Hematopoietic multipotent progenitor cell treated with erythropoietin and hydrocortisone succinate and interleukin-3 and kit ligand, for 4 days (in vitro differentiated cells): ENCODE data around the gene SLC35B3.
A peak's percentile ranks its signal among the peaks of the same experiment; 100 is the strongest.
"Not testable (repeated sequence)": the region's sequence is repeated elsewhere in the genome, so short reads cannot be mapped to it uniquely, and the experiment has no call there.

Source experiments
- DNase-seq: peaks from one replicate; pipeline ENCODE4 v3.0.0-alpha.2; 2015

SLC35B3 gene

DNA sequence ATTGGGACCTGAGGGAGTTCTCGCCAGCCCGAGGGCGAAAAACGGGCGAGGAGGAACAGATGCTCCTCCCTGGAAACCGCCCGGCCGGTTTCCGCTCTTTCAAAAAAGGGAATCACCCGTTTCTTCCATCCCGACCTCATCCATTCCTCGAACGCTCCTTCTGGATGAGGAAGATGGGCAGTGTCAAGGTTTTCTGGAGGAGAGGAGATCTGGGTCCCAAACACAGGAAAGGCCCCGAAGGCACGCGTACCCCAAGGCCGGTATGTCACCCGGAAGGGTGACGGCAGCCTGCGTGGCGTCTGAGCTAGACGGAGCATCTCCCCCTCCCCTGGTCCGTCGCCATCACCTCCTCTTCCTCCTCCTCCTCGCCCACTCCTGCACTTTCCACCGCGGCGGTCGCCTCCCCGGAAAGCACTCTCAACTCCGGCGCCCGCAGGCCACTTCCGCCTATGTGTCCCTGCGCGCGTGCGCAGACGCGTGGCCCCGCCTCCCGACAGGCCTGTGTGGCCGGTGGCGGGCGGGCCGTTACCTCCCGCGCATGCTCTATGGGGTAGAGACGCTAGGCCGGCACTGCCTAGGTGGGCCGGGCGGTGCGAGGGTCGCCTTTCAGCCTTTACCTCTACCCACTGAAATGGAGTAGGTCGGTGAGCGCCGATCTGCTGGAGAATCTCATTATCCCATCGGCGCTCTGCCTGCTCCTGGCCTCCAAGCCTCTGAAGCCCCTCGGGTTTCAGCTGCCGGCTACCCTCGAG lies at the start of gene SLC35B3:
Gene SLC35B3, minus strand, starts transcription at position 453 of the 752 bp plus-strand sequence.
- peak; percentile 97 for DNase-seq

DNA sequence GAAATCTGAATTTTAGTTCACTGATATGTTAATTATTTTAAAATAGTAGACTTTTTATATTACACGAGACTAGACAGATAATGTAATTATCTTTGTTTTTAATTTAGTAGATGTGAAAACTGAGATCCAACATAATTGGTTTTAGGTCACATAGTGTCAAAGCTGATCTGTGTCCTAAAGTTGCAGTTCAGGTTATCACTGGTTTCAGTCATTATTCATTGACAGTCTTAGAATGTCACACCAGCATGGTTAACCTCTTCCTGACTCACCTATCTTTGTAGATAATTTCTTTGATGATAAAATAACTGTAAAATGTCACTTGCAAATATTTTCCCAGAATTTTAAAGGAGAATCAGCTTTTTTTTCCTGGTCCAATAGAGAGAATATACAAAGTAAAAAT lies 48.3 kb upstream of the SLC35B3 start:
- DNase-seq = no peak

DNA sequence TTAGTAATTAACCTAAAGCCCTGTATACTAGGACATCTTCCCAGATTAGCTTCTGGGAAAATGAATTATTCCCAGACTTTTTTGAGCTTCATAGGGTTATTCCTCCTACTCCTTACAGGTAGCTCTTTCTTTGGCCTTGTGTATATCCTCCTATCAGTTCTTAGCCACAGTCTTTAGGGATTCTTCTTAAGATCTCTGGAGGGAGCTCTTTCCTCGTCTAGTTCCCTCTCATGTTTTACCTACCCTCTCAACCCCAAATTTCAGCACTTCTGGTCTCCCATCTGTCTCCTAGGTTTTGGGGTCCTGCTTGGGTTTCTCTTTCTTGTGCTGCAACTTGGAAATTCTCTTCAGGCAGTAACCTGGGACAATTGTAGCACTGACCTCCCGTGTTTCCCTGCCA lies 46.4 kb upstream of the SLC35B3 start:
- peak; percentile 31 for DNase-seq

DNA sequence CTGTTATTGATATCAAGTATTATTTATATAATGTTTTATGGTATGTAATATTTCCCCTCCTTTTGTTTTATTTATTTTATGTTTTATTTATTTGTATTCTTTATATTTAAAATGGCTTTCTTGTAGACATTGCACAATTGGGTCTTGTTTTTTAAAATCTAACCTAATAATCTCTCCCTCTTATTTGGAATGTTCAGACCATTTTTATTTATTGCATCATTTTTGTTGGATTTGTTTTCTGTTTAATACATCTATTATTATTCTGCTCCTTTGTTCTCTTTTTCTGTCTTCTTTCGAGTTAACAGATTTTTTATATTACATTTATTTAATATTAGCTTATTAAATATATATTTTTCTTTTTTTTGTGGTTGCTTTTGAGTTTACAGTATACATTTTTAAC lies 43.1 kb upstream of the SLC35B3 start:
- no peak for DNase-seq

DNA sequence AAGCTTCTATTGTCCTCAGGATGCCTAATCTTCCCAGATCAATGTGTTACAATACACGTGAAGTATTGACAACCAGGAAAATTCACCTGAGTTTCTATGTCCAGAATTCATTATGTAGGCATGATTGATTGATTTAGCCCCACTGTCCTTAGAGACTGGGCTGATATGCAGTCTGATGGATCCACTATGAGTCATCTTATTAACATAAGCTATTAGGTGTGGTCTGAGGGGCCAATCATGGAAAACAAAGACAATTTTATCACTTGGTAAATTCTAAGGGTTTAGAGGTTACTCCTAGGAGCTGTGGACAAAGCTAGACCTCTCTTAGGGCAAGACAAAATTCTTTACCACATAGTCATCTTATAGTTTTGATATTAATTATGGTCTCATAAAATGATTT lies 41.3 kb upstream of the SLC35B3 start:
- no peak for DNase-seq

DNA sequence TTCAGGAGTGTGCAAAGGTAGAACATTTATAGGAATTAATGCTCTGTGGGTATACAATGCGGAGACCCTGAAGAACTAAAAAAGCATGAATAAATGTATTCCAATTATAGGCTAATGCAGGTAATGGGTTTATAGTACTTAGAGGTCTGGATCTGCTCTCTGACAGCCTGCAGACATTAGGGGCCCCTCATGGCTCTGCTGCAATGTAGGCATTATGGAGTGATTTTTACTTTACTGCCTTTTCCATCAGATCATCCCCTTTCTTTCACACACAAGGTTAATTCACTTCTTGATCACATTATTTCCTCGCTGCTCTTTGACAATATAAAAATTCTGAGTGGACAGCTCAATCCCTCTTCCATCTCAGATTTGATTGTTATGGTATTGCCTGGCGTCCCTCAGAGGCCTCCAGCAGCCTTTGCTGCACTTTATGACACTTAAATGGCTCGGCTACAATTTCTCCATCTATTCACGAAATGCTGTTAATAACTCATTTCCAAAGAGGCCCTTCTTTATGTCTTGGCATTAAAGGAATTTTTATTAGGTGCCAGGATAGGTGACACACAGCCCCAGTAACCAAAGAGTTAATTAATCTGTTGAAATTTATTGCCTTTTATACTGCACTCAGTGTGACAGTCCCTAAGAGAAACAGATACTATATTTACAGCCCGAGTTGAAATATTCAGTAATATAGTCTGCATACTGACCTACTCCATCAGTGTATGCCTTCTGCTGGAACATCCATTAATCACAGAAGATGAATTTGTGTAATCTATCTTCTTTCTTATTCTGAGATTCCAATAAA lies 33.4 kb upstream of the SLC35B3 start:
- no peak for DNase-seq

DNA sequence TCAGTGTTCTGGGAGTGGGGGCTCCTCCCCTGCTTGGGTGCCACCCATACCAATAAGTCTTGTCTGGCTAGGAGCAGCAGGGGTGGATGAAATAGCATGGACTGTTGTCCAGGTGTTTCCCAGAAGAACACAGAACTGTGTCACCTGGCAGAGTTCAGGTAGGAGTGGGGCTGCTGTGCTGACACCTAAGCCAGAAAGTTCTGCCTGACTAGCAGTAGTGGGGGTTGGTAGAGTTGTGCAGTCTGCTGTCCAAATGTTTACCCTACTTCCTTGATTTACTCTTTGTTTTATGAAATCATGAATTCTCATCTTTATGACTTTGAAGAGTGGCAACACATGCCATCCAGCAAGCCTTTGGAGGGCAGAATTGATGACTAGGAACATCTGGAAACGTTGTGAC lies 27.3 kb upstream of the SLC35B3 start:
- no peak for DNase-seq

DNA sequence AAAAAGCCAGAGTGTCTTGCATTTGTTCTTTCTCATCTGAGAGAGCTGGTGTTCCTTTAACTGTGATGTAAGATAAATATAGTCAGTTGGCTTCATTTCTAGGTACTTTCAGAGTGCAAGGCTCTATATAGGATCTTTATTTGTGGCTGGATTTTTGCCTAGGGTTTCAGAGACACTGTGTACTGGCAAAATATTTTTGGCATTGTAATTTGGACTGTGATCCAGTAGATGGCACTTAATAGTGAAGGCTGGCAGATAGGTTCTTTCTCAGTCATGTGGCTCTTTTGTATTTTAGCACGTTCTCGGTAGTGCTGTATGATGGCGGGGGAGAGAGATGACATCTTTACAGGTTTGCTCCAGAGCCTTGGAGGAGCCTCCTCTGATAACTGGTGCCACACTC lies 26.8 kb upstream of the SLC35B3 start:
- DNase-seq = no peak

DNA sequence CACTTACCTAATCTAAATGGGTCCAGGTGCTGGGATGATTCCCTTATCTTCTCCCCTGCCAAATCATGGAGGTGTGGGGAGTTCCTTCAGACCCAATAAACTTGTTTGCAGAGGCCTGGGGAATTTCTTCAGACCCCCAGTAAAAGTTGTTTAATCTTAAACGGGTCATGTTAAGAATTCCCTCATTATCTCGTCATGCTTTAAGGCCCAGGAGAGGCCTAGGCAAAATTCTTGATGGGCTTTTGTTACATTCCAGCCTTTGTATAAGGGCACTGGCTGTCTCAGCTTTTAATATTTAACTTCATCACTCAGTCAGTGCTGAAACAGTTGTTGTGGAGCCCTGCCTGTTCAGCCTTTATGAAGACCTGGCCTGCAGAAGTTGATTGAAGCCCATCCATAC lies 11.0 kb upstream of the SLC35B3 start:
- DNase-seq = no peak

DNA sequence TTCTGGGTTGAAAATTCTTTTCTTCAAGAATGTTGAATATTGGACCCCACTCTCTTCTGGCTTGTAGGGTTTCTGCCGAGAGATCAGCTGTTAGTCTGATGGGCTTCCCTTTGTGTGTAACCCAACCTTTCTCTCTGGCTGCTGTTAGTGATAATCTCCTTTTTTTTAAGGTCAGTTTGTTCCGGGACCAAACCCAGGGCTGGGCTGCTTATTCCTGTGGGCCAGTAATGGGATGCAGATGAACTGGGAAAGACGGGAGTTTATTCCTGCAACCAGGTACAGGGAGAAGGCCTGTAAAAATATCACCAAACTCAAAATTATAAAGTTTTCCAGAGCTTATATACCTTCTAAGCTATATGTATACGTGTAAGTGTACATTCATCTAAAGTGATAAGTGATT lies 10.6 kb upstream of the SLC35B3 start:
- not testable (repeated sequence) for DNase-seq

DNA sequence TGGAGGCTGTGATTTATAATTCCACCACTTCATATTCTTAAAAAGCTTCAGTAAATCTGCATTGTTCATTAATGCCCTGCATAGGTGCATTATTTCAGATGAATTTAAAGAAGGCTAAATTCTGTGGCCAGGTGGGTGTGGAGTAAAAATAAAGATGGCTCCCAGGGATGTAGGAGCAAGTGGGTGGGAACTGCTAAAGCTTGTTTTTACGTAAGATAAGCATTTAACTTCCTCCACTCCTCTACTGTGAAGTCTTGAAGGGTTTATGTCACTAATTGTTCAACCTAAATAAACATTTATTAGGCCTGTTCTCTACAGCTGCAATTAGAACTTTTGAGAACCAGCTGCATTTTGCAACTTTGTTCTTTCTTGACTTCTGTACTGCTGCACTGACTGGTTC lies 6.8 kb upstream of the SLC35B3 start:
- DNase-seq = peak; percentile 8

DNA sequence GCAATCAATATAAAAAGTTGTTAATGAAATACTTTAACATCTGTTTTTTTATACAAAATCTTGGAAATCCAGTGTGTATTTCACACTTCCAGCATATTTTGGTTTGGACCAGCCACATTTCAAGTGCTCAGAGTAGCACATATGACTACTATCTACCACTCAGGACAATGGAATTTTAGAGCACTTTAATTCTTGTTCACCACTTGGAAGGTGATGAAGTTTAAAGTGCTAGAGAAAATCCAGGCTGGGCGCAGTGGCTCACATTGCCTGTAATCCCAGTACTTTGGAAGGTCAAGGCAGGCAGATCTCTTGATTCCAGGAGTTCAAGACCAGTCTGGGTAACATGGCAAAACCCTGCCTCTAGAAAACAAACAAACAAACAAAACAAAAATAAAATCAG lies 6.1 kb upstream of the SLC35B3 start:
- no peak for DNase-seq

DNA sequence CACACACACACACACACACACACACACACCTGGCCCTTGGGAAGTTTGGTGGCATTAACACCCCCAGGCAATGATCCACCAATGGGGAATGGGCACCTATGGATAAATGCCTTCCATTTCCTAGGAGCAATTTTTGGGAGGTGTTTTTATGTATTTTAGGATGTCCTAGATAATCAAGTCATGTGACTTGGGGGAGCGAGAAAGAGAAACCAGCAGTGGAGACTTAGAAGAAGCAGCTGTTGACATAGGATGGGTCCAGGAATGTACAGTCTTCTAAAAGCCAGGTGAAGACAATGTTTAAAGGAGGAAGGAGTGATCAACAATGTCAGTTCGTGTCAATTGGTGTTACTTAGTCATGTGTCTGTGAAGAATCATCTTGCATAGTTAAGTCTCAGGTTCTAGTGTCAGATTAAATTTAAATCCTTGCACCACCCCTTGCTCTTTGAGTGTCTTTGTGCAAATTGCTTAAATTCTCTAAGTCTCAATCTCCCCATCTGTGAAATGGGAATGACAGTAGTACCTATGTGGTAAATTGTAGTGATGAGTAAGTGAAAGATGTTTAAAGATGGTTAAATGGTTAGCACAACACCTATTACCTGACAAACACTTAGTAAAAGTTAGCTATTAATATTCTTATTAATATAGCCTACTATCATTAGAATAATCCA lies 4.4 kb upstream of the SLC35B3 start:
- DNase-seq = no peak

DNA sequence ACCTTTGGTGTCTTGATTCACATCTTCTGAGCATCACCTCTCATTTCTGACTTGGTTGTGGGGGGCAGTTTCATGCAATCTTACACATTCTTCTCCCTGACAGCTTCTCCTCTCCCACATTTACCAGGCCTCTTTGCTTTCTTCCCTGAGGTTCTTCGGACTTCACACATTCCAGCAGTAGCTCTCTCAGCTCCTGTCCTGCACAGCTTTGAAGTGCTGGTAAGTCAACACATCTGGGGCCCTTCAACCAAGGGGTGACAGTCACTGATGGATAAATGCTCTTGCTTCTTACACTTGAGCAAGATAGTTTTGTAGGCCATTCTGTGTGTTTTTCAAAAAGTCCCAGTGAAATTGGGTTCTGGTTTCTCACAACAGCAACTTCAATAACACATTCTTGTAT lies 2.5 kb upstream of the SLC35B3 start:
- no peak for DNase-seq

DNA sequence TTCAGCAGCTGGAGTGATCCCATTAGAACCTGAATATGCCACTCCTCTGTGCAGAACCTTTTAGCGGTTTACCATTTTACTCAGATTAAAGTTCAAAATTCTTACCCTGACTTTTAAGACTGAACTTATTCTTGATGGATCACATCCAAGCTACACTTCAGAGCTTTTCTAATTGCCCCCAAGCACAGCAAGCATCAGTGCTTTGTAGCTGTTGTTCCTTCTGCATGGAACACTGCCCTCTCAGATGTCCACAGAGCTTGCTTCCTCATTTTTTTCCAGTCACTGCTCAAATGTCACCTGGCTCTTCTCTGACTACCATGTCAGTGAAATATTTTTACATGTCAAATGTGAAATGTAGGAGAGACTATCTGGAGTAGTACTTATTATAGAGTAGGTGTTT lies 1.6 kb upstream of the SLC35B3 start:
- DNase-seq = no peak

DNA sequence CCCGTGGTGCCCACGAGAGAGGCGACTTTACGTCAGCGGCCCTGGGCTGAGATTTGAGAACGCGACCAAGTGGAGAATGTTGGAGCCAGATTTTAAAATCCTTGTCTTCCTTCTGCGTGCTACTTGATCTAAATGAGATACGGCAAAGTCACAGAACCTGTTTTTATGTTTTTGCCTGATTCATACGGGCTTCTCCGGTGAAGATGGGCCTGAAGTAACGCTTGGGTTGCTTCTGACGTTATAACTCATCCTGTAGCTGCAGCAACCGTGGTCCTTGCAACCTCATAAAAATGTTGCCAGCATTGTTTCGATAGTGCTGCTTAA lies 462 bp upstream of the SLC35B3 start:
- no peak for DNase-seq

DNA sequence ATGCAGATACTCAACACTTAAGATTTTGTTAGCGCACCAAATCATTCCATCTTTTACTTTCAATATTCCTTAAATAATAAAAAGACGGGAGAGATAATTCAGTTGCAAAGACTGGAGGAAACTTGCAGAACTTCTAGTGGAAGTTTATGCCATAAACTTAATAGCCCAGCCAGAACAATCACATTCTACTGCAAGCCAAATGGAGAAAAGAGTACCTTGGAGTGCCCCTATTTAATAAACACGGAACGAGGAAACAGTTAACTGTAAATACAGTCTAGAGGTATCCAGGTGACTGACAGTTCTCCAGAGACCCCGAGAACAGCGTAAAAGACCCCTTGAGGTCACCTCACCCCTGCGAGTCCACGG lies 635 bp downstream of the SLC35B3 start:
- DNase-seq = no peak

DNA sequence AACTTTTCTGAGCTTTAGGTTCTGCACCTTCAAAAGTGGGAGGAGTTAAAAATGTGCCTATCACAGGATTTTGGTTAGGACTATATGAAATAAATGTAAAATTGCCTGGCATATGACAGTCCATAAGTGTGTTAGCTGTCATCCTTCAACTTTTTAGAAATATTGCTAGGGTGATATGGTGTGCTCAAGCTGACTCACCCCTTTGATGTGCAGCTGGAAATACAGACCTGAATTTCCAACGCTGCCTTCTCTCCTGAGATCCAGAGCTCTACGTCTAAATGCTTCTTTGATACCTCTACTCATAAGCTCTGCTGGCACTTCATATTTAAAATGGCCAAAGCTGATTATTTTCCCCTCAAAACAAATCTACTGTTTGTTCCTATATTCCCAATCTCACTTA lies 2.7 kb downstream of the SLC35B3 start:
- no peak for DNase-seq

DNA sequence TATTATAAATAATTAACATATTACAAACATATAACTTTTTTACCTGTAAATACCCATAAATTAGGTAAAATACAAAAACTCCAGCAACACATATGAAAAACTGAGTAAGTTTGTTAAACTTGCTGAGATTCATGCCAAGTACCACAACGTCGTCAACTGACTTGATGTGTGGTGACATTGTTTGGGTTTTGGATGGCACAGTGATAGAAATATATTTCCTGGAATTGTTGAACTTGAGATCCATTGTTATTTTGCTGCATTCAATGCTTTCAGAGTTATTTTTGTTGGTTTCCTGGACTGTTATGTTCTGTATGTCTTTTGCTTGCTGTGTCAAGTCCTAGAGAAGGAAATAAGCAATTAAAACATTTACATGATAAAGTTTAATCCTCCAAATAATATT lies 5.5 kb downstream of the SLC35B3 start:
- no peak for DNase-seq

DNA sequence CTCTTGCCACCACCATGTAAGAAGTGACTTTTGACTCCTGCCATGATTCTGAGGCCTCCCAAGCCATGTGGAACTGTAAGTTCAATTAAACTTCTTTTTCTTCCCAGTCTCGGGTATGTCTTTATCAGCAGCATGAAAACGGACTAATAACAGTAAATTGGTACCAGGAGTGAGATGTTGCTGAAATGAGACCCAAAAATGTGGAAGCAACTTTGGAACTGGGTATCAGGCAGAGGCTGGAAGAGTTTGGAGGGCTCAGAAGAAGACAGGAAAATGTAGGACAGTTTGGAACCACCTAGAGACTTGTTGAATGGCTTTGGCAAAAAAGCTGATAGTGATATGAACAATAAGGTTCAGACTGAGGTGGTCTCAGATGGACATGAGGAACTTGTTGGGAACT lies 8.8 kb downstream of the SLC35B3 start:
- DNase-seq = not testable (repeated sequence)

DNA sequence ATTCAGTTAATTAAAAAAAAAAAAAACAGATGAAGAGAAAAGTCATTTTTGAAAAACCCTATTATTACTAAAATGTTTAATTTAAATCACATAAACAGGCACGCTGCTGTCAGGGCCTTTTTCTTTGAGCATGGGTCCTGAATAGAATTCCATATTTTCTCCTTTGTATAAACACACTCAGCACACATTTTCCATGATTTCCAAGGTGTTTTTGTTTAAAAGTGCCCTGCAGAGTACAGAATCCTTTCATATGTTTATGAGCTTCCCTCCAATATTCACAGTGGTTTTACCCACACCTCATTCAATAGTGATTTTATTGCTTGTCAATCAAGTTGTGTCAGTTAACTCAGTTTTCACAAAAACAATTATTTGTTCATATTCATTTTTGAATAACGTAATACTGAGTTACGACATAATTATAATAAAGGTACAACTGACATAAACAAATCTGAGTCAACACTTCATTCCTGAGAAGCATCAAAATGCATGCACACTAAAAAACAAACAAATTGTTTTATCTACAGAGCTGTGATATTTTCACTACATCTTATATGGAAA lies 15.2 kb downstream of the SLC35B3 start:
- DNase-seq = no peak

DNA sequence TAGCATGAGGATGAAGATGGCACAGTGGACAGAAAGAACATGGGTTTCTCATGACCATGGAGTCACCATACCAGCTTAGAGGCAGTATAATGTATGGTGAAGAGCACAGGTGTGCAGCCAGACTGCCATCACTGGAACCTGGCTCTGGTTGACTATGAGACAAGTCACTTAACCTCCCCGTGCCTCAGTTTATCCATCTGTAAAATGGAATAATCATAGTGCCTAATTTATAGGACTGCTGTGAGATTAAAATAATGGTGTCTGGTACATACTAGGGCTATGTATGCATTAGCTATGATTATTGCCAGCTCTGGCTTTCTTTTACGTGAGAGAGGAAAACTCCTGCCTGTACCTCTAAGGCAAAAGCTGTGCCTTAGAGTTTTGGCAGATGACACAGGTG lies 19.4 kb downstream of the SLC35B3 start:
- no peak for DNase-seq

DNA sequence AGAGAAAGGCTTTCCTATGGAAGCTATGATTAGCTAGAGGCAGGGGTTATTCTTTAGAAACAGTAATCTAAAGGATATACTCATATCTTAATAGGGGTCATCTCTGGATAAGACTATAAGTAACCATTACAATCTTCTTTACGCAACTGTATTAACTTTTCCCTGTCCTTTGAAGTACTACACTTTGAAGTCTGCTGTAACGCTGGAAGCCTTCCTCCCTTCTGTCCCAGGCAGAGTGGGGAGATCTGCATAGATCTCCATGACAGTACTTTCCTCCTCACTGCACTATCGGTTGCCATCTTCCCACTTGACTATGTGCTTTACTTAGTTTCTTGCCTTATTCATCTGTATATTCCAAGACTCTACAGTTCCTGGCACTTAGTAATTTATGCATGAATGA lies 20.1 kb downstream of the SLC35B3 start:
- no peak for DNase-seq

DNA sequence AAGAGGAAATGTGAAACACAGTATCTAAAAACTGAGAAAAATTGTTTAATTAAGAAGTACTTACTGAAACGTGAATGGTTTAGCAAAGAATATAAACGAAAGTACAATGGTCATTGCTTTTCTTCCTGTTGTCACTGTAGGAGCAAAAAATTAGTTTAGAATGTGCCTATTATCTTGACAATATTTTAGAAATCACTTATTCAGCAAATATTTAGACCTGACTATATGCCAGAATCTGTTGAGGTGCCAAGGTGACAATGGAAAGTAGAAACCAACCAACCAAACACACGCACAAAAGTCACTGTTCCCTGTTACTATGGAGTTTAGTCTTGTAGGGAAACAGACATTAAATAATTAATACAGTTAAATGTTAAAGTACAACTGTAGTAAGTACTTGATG lies 20.5 kb downstream of the SLC35B3 start:
- DNase-seq = no peak
